Measurements from ENCODE around the gene ITLN1.

GRCh38 chr1:160885042-160885441 lies at the start of gene ITLN1:
- TF ChIP-seq CTCF (IDR thresholded peaks at IDR 0.05; ENCODE audit: poor library complexity, severe bottlenecking) (no peak), SMC3 (conservative IDR thresholded peaks at IDR 0.05; ENCODE audit: poor library complexity) (no peak)
- TF ChIP-seq, protein P1, sequence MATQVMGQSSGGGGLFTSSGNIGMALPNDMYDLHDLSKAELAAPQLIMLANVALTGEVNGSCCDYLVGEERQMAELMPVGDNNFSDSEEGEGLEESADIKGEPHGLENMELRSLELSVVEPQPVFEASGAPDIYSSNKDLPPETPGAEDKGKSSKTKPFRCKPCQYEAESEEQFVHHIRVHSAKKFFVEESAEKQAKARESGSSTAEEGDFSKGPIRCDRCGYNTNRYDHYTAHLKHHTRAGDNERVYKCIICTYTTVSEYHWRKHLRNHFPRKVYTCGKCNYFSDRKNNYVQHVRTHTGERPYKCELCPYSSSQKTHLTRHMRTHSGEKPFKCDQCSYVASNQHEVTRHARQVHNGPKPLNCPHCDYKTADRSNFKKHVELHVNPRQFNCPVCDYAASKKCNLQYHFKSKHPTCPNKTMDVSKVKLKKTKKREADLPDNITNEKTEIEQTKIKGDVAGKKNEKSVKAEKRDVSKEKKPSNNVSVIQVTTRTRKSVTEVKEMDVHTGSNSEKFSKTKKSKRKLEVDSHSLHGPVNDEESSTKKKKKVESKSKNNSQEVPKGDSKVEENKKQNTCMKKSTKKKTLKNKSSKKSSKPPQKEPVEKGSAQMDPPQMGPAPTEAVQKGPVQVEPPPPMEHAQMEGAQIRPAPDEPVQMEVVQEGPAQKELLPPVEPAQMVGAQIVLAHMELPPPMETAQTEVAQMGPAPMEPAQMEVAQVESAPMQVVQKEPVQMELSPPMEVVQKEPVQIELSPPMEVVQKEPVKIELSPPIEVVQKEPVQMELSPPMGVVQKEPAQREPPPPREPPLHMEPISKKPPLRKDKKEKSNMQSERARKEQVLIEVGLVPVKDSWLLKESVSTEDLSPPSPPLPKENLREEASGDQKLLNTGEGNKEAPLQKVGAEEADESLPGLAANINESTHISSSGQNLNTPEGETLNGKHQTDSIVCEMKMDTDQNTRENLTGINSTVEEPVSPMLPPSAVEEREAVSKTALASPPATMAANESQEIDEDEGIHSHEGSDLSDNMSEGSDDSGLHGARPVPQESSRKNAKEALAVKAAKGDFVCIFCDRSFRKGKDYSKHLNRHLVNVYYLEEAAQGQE (IDR thresholded peaks at IDR 0.05; ENCODE audit: borderline replicate concordance), result no peak
